ENCODE results near the gene BACH2. TPM values are rescaled to one million over a fixed set of nuclear protein-coding genes. Genes with fewer than 3 reads are reported as not detected.

Gene BACH2
- total and polyA plus RNA-seq, 2 donors, result 0.90 to 7.5 TPM

DNA sequence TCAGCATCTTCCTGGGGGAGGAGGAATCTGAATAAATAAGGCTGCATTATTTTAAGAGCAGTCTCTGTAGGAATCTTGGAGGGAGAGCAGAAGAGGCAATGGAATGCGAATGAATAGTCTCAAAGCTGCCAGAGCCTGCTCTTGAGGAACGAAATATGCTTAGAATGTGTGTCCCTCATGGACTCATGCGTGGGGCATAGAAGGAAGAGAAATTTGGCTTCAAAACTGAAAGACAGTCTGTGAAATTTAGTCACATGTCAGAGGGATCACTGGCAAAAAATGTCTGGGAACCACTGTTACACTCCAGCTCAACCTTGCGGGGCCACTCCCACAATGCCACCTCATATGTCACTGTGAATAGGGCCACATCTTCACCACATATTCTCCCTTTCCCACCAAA, 306.9 kb downstream of the BACH2 start:
- no peak for DNase-seq (ENCODE audit: extremely low spot score)
- no peak overlapping the region for H3K4me3 ChIP-seq (ENCODE audit: low read depth, low read length)
- no peaks in the 10 kb centered on the region for H3K4me1 ChIP-seq (ENCODE audit: insufficient read depth)
- H3K27ac ChIP-seq (ENCODE audit: low read depth), result no peak overlapping the region
- H3K36me3 ChIP-seq (ENCODE audit: insufficient read depth), result no peaks in the 10 kb centered on the region
- WGBS, result 65% methylated on average over 4 of the region's 4 CpGs

GRCh38 chr6:89987830-89988229, 308.8 kb downstream of the BACH2 start:
- H3K36me3 ChIP-seq (ENCODE audit: insufficient read depth), result no peaks in the 10 kb centered on the region
- no peak overlapping the region for H3K27ac ChIP-seq (ENCODE audit: low read depth)
- 89% methylated on average over 2 of the region's 2 CpGs for WGBS
- no peak for DNase-seq (ENCODE audit: extremely low spot score)
- no peaks in the 10 kb centered on the region for H3K4me1 ChIP-seq (ENCODE audit: insufficient read depth)
- H3K4me3 ChIP-seq (ENCODE audit: low read depth, low read length), result no peak overlapping the region

DNA sequence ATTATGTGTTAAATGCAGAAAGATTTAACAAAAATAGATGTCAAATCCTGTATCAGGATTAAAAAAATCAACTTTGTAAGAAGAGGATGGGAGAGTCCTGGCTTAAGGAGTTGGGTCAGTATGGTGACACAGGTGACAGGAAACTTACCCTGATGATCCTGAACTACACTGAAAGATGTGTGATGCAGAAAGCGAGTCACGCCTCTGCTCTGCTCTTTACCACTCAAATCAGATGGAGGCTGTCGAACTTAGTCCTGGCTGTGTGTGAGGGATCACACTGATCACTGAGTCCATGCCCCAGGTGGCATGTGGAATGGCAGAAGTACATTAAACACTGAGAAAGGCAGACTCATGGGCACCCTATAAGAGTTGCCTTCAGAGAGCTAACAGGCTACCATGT, 309.5 kb downstream of the BACH2 start:
- 96% methylated on average over 3 of the region's 3 CpGs for WGBS
- Histone ChIP-seq H3K36me3 (ENCODE audit: insufficient read depth) (no peaks in the 10 kb centered on the region), H3K4me3 (ENCODE audit: low read depth, low read length) (no peak overlapping the region), H3K27ac (ENCODE audit: low read depth) (no peak overlapping the region), H3K4me1 (ENCODE audit: insufficient read depth) (no peaks in the 10 kb centered on the region)
- no peak for DNase-seq (ENCODE audit: extremely low spot score)

- no peak overlapping the region for H3K4me3 ChIP-seq (ENCODE audit: low read depth, low read length)
- WGBS, result 92% methylated on average over 3 of the region's 3 CpGs
- no peak overlapping the region for H3K27ac ChIP-seq (ENCODE audit: low read depth)
- DNase-seq (ENCODE audit: extremely low spot score), result no peak
- no peaks in the 10 kb centered on the region for H3K4me1 ChIP-seq (ENCODE audit: insufficient read depth)
- no peaks in the 10 kb centered on the region for H3K36me3 ChIP-seq (ENCODE audit: insufficient read depth)
These were observed 310.0 kb downstream of the BACH2 start for GRCh38 chr6:89986650-89987074.

- H3K36me3 ChIP-seq (ENCODE audit: insufficient read depth), result no peaks in the 10 kb centered on the region
- no peak overlapping the region for H3K27ac ChIP-seq (ENCODE audit: low read depth)
- no peaks in the 10 kb centered on the region for H3K4me1 ChIP-seq (ENCODE audit: insufficient read depth)
- DNase-seq (ENCODE audit: extremely low spot score), result no peak
- H3K4me3 ChIP-seq (ENCODE audit: low read depth, low read length), result no peak overlapping the region
- 81% methylated on average over 11 of the region's 11 CpGs for WGBS
These were observed 310.7 kb downstream of the BACH2 start for GRCh38 chr6:89985751-89986493.

- no peak overlapping the region for H3K27ac ChIP-seq (ENCODE audit: low read depth)
- no peak overlapping the region for H3K4me3 ChIP-seq (ENCODE audit: low read depth, low read length)
- no peak for DNase-seq (ENCODE audit: extremely low spot score)
- no peaks in the 10 kb centered on the region for H3K4me1 ChIP-seq (ENCODE audit: insufficient read depth)
- 66% methylated on average over 12 of the region's 12 CpGs for WGBS
- no peaks in the 10 kb centered on the region for H3K36me3 ChIP-seq (ENCODE audit: insufficient read depth)
These were observed 311.5 kb downstream of the BACH2 start for GRCh38 chr6:89984926-89985750.

- H3K36me3 ChIP-seq (ENCODE audit: insufficient read depth), result no peaks in the 10 kb centered on the region
- no peak overlapping the region for H3K4me3 ChIP-seq (ENCODE audit: low read depth, low read length)
- H3K4me1 ChIP-seq (ENCODE audit: insufficient read depth), result no peaks in the 10 kb centered on the region
- no peak for DNase-seq (ENCODE audit: extremely low spot score)
- no peak overlapping the region for H3K27ac ChIP-seq (ENCODE audit: low read depth)
These were observed 316.3 kb downstream of the BACH2 start for GRCh38 chr6:89980353-89980752.

- 95% methylated on average over 6 of the region's 6 CpGs for WGBS
- no peak overlapping the region for H3K4me3 ChIP-seq (ENCODE audit: low read depth, low read length)
- no peaks in the 10 kb centered on the region for H3K36me3 ChIP-seq (ENCODE audit: insufficient read depth)
- DNase-seq (ENCODE audit: extremely low spot score), result no peak
- H3K27ac ChIP-seq (ENCODE audit: low read depth), result no peak overlapping the region
- no peaks in the 10 kb centered on the region for H3K4me1 ChIP-seq (ENCODE audit: insufficient read depth)
These were observed 317.0 kb downstream of the BACH2 start for GRCh38 chr6:89979481-89980119.

GRCh38 chr6:89978749-89979145, 317.9 kb downstream of the BACH2 start:
- Histone ChIP-seq H3K4me1 (ENCODE audit: insufficient read depth) (no peaks in the 10 kb centered on the region), H3K27ac (ENCODE audit: low read depth) (no peak overlapping the region), H3K4me3 (ENCODE audit: low read depth, low read length) (no peak overlapping the region), H3K36me3 (ENCODE audit: insufficient read depth) (no peaks in the 10 kb centered on the region)
- WGBS, result 78% methylated on average over 5 of the region's 5 CpGs
- no peak for DNase-seq (ENCODE audit: extremely low spot score)

DNA sequence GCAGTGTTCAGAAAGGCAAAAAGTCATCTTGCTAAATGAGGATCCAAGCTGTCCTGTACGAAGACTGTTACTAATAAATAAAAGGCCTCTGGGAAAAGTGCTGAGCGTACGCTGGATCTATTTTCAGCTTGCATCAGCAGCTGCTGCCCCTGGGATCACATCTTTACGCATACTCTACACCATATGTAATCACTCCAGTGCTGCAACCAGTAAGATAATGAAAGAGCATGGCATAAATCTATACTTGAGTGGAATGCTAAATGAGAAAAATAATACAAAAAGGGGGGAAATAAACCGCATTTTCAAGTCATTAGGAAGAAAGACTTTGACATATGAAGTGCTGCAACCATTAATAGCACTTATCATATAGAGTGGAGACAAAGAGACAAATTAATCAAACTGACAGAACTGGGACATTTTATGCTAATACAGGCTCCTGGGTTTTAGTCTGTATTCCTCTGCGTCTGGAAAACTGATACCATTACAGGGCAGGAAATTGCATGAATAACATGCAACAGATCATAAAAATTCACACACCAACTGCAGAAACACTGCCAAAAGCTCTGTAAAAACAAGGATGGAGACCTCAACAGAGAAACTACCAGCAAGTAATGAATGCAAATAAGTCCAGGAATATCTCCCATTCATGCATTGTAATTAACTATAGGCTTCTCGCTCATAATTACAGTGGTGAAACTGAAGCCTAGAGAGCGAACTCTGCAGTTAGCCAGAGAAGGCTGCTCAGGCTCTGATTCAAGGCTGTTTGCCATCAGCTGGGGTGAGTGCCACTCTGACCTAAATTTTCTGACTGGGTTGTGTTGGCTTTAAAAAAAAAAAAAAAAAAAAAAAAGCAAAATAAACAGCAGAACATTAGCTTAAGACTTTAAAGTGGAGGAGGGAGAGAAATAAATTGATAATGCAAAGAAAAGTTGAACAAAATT, 318.6 kb downstream of the BACH2 start:
- DNase-seq (ENCODE audit: extremely low spot score), result peak; percentile 62
- no peak overlapping the region for H3K27ac ChIP-seq (ENCODE audit: low read depth)
- no peaks in the 10 kb centered on the region for H3K4me1 ChIP-seq (ENCODE audit: insufficient read depth)
- H3K4me3 ChIP-seq (ENCODE audit: low read depth, low read length), result no peak overlapping the region
- no peaks in the 10 kb centered on the region for H3K36me3 ChIP-seq (ENCODE audit: insufficient read depth)
- 33% methylated on average over 8 of the region's 8 CpGs for WGBS

GRCh38 chr6:89976694-89977020, 320.0 kb downstream of the BACH2 start:
- no peak for DNase-seq (ENCODE audit: extremely low spot score)
- no peaks in the 10 kb centered on the region for H3K36me3 ChIP-seq (ENCODE audit: insufficient read depth)
- no peak overlapping the region for H3K4me3 ChIP-seq (ENCODE audit: low read depth, low read length)
- H3K4me1 ChIP-seq (ENCODE audit: insufficient read depth), result no peaks in the 10 kb centered on the region
- no peak overlapping the region for H3K27ac ChIP-seq (ENCODE audit: low read depth)
- WGBS, result 95% methylated on average over 3 of the region's 3 CpGs

- no peak overlapping the region for H3K4me3 ChIP-seq (ENCODE audit: low read depth, low read length)
- 91% methylated on average over 12 of the region's 12 CpGs for WGBS
- no peaks in the 10 kb centered on the region for H3K4me1 ChIP-seq (ENCODE audit: insufficient read depth)
- H3K27ac ChIP-seq (ENCODE audit: low read depth), result no peak overlapping the region
- no peaks in the 10 kb centered on the region for H3K36me3 ChIP-seq (ENCODE audit: insufficient read depth)
- DNase-seq (ENCODE audit: extremely low spot score), result no peak
These were observed 320.5 kb downstream of the BACH2 start for GRCh38 chr6:89975991-89976693.

- WGBS, result 67% methylated on average over 1 of the region's 1 CpG
- H3K27ac ChIP-seq (ENCODE audit: low read depth), result no peak overlapping the region
- no peaks in the 10 kb centered on the region for H3K36me3 ChIP-seq (ENCODE audit: insufficient read depth)
- no peak overlapping the region for H3K4me3 ChIP-seq (ENCODE audit: low read depth, low read length)
- no peaks in the 10 kb centered on the region for H3K4me1 ChIP-seq (ENCODE audit: insufficient read depth)
- DNase-seq (ENCODE audit: extremely low spot score), result no peak
These were observed 321.3 kb downstream of the BACH2 start for GRCh38 chr6:89975366-89975765.
